Ishikawa (cell line): Measurements from ENCODE around the gene CPNE2.
A peak's percentile ranks its signal among the peaks of the same experiment; 100 is the strongest.

Experiments
- CEBPB ChIP-seq: IDR thresholded peaks from 2 replicates; pipeline ENCODE4 v1.6.1; 2012
- CREB1 ChIP-seq: IDR thresholded peaks from 2 replicates; pipeline ENCODE4 v1.6.1; 2012; ENCODE audit warnings: low read depth
- EGR1 ChIP-seq: IDR thresholded peaks from 2 replicates; pipeline ENCODE4 v1.6.1; 2012
- EP300 ChIP-seq: IDR thresholded peaks from 2 replicates; pipeline ENCODE4 v1.6.1; 2012; ENCODE audit warnings: borderline replicate concordance
- FOXM1 ChIP-seq: IDR thresholded peaks from 2 replicates; pipeline ENCODE4 v1.6.1; 2012; ENCODE audit warnings: low read depth, borderline replicate concordance
- NFIC ChIP-seq: IDR thresholded peaks from 2 replicates; pipeline ENCODE4 v1.6.1; 2012
- RAD21 ChIP-seq: IDR thresholded peaks from 2 replicates; pipeline ENCODE4 v1.6.1; 2012; ENCODE audit warnings: low read depth
- TAF1 ChIP-seq: IDR thresholded peaks from 2 replicates; pipeline ENCODE4 v1.6.1; 2012; ENCODE audit warnings: low read depth, mild to moderate bottlenecking
- TCF12 ChIP-seq: IDR thresholded peaks from 2 replicates; pipeline ENCODE4 v1.6.1; 2012; ENCODE audit warnings: low read depth
- TEAD4 ChIP-seq: IDR thresholded peaks from 2 replicates; pipeline ENCODE4 v1.6.1; 2012
- YY1 ChIP-seq: IDR thresholded peaks from 2 replicates; pipeline ENCODE4 v1.6.1; 2012; ENCODE audit warnings: low read depth
- ZBTB7A ChIP-seq: IDR thresholded peaks from 2 replicates; pipeline ENCODE4 v1.6.1; 2012; ENCODE audit warnings: low read depth
- TF ChIP-seq, protein P1 (sequence below): IDR thresholded peaks from 2 replicates; pipeline ENCODE4 v1.6.1; 2012
- TF ChIP-seq, protein P2 (sequence below): IDR thresholded peaks from 2 replicates; pipeline ENCODE4 v1.6.1; 2012
- TF ChIP-seq, protein P3 (sequence below): IDR thresholded peaks from 2 replicates; pipeline ENCODE4 v1.6.1; 2012; ENCODE audit warnings: low read depth, mild to moderate bottlenecking

Gene CPNE2

DNA sequence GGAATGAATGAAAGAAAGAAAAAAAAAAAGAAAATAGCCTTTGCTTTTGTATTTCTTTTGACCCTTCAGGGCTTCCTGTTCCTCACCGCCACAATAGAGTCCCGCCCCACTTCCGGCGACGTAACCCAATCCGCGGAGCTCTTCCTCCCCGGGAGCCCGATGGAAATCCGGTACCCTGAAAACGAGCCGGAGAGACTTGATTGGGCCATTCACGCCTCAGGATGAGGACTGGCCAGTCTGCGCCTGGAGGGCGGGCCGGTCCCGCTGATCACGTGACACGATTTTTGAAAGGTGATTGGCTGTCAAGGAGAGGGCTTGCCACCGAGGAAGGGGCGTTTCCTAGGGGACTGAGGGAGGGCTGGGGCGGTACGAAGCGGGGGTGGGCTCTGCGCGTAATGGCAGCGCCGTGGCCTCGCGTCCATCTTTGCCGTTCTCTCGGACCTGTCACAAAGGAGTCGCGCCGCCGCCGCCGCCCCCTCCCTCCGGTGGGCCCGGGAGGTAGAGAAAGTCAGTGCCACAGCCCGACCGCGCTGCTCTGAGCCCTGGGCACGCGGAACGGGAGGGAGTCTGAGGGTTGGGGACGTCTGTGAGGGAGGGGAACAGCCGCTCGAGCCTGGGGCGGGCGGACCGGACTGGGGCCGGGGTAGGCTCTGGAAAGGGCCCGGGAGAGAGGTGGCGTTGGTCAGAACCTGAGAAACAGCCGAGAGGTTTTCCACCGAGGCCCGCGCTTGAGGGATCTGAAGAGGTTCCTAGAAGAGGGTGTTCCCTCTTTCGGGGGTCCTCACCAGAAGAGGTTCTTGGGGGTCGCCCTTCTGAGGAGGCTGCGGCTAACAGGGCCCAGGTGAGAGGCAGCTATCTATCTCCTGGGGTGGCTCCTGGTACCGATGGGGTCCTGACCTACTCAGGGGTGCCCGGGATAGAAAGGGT is 93.8 kb downstream of the CPNE2 start, which contains the start of the genes PSME3IP1 and RSPRY1:
Gene PSME3IP1, minus strand, starts transcription at position 95 of the 927 bp plus-strand sequence. CDS start 12,185 bp downstream, outside the sequence.
Gene RSPRY1, plus strand, starts transcription at position 385 of the 927 bp plus-strand sequence. CDS start 18,330 bp downstream, outside the sequence.
- peak; percentile 73 for TF ChIP-seq EGR1
- no peak for TF ChIP-seq RAD21
- TF ChIP-seq NFIC, result no peak
- TF ChIP-seq FOXM1, result no peak
- TF ChIP-seq, protein P1, sequence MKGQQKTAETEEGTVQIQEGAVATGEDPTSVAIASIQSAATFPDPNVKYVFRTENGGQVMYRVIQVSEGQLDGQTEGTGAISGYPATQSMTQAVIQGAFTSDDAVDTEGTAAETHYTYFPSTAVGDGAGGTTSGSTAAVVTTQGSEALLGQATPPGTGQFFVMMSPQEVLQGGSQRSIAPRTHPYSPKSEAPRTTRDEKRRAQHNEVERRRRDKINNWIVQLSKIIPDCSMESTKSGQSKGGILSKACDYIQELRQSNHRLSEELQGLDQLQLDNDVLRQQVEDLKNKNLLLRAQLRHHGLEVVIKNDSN, result peak; percentile 95
- TF ChIP-seq TCF12, result peak; percentile 15; the same call in 1 of the 2 replicates
- TF ChIP-seq CREB1, result no peak; the same call in 1 of the 2 replicates
- peak; percentile 76 for TF ChIP-seq TAF1
- TF ChIP-seq ZBTB7A, result peak; percentile 80
- no peak for TF ChIP-seq TEAD4
- TF ChIP-seq, protein P2, sequence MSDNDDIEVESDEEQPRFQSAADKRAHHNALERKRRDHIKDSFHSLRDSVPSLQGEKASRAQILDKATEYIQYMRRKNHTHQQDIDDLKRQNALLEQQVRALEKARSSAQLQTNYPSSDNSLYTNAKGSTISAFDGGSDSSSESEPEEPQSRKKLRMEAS, result peak; percentile 52
- no peak for TF ChIP-seq CEBPB
- TF ChIP-seq YY1, result peak; percentile 93
- TF ChIP-seq, protein P3, sequence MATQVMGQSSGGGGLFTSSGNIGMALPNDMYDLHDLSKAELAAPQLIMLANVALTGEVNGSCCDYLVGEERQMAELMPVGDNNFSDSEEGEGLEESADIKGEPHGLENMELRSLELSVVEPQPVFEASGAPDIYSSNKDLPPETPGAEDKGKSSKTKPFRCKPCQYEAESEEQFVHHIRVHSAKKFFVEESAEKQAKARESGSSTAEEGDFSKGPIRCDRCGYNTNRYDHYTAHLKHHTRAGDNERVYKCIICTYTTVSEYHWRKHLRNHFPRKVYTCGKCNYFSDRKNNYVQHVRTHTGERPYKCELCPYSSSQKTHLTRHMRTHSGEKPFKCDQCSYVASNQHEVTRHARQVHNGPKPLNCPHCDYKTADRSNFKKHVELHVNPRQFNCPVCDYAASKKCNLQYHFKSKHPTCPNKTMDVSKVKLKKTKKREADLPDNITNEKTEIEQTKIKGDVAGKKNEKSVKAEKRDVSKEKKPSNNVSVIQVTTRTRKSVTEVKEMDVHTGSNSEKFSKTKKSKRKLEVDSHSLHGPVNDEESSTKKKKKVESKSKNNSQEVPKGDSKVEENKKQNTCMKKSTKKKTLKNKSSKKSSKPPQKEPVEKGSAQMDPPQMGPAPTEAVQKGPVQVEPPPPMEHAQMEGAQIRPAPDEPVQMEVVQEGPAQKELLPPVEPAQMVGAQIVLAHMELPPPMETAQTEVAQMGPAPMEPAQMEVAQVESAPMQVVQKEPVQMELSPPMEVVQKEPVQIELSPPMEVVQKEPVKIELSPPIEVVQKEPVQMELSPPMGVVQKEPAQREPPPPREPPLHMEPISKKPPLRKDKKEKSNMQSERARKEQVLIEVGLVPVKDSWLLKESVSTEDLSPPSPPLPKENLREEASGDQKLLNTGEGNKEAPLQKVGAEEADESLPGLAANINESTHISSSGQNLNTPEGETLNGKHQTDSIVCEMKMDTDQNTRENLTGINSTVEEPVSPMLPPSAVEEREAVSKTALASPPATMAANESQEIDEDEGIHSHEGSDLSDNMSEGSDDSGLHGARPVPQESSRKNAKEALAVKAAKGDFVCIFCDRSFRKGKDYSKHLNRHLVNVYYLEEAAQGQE, result no peak
- TF ChIP-seq EP300, result peak; percentile 25; the same call in 1 of the 2 replicates

DNA sequence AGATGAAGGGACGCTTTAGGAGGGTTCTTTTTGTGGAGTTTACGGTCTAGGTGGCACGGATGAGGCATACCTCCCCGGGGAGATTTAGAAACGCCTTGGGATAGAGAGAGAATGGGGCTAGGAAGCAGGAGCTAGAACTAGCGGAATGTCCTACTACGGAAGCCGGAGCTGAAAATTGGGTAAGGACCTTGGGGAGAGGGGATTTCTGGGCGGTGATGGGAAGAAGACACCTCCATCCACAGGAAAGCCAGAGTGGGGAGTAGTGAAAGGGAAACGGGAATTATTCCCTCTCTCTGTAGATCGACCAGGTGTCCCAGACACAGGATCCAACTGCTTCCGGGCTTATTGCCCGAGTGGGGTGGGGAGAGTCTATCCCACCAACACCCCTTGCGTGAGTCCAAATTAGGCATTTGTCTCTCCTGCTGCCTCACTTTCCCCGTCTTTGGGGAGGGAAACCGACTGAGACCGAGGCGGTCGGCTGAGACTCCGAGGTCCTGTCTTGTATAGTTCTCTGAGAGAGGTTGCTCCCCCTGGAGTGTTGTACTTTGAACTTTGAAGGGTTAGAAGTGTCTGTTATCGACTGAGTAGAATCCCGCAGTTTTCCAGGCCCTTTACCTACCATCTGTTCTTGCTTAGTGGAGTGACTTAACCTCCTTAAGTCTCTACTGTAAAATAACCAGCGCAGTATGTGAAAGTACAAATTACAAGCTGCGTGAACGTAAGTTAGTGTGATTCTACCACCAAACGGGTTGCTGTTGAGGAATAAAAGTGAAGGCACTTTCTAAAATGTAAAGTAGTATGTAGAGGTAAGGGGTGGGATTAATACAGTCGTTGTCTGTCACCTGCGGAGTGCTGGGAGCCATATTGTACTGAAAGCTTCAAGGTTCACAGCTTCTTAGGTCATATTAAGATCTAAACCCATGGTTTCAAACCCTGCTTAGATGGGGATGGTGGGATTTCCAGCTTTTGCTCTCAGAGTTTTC is 94.8 kb downstream of the CPNE2 start:
- TF ChIP-seq YY1 (0 out of 2 replicates have a peak, but pooled peaks have one; percentile 32), CREB1 (no peak)

DNA sequence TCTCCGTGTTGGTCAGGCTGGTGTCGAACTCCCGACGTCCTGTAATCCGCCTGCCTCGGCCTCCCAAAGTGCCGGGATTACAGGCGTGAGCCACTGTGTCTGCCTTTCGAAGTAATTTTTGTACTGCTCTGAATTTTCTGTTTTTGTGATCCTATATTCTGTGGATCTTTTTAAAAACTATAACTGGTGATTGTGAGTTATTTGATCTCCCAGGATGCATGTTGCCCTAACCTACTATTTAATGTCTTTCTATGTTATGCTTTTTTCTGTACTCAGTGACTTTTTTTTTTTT is 96.3 kb downstream of the CPNE2 start:
- TF ChIP-seq, protein P3, result no peak
- TF ChIP-seq EP300 (no peak), TEAD4 (no peak), CREB1 (no peak), TAF1 (no peak), TCF12 (no peak), EGR1 (no peak), NFIC (no peak)
- TF ChIP-seq, protein P2, result no peak
- TF ChIP-seq, protein P1, result no peak

DNA sequence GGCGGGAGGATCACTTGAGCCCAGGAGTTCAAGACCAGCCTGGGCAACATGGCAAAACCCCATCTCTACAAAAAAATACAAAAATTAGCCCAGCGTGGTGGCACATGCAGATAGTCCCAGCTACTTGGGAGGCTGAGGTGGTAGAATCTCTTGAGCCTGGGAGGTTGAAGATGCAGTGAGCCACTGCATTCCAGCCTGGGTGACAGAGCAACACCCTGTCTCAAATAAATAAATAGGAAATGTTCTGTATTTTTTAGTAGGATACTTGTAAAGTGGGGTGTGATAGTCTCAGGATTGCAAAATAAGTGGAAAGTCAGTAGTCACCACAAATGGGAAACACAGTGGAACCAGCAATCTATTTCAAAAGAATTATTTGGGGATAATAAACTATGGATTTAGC is 97.8 kb downstream of the CPNE2 start:
- TF ChIP-seq, protein P3, result no peak
- TF ChIP-seq EP300, result no peak
- no peak for TF ChIP-seq CREB1
- no peak for TF ChIP-seq TEAD4
- no peak for TF ChIP-seq RAD21
- TF ChIP-seq TAF1, result no peak
- no peak for TF ChIP-seq CEBPB
- no peak for TF ChIP-seq FOXM1
- TF ChIP-seq TCF12, result no peak
- no peak for TF ChIP-seq YY1
- TF ChIP-seq, protein P1, result no peak
- no peak for TF ChIP-seq EGR1
- TF ChIP-seq, protein P2, result no peak
- TF ChIP-seq NFIC, result no peak
- no peak for TF ChIP-seq ZBTB7A
